HepG2 (cell line): ENCODE data around the gene NDEL1. TPM values are rescaled to one million over a fixed set of nuclear protein-coding genes. Genes with fewer than 3 reads are reported as not detected.

Experiments used
- ATAC-seq: fragments of 200-7000 bp; cut with Tn5 transposase; 3 replicates; pipeline ENCODE4 v1.9.1; 2020; ENCODE audit warnings: mild to moderate bottlenecking, moderate library complexity
- BruUV-seq: library from RNA; stranded (reverse); fragments of 400-500 nt; replicated peaks from 2 replicates; lab custom pipeline; 2021; lab: Mats Ljungman, UMichigan
- CTCF ChIA-PET: fragments of 300-600 bp; formaldehyde crosslinking; extraction: SDS; loops from one replicate; lab custom pipeline; 2021; ENCODE audit warnings: low total read pairs, inconsistent platforms, low intra/inter-chr PET ratio; lab: Yijun Ruan, JAX
- POLR2A ChIA-PET: fragments of 350-600 bp; sonication (Branson Sonifier 250); formaldehyde crosslinking; loops from one replicate; lab custom pipeline; 2020; ENCODE audit warnings: antibody characterized with exemption, inconsistent platforms; lab: Yijun Ruan, JAX
- DNase-seq: peaks from one replicate; pipeline ENCODE4 v3.0.0-alpha.2; 2015; ENCODE audit warnings: low spot score
- FAIRE-seq: peaks from 3 replicates; lab custom pipeline; 2011; peaks lifted over from hg19 to GRCh38; lab: Jason Lieb, UNC
- H2AFZ ChIP-seq: one replicate; pipeline ENCODE4 v1.6.1; 2011; ENCODE audit warnings: low read length, inconsistent platforms
- H3K27ac ChIP-seq: fragments of 300-600 bp; 3 replicates; pipeline ENCODE4 v1.8.0; 2011; ENCODE audit warnings: mixed run types, mild to moderate bottlenecking, mixed read lengths, low read length, inconsistent platforms; ENCODE audit not compliant: insufficient read depth; ENCODE audit errors: extremely low read length
- H3K27me3 ChIP-seq, 2 experiments: fragments of 200-600 bp in 1 of 2; 2 replicates in 1 of 2; 3 replicates in 1 of 2; pipeline versions ENCODE4 v1.6.0 to v1.8.0; 2011; ENCODE audit warnings: low read length in 2 of 2, mild to moderate bottlenecking in 2 of 2, moderate library complexity in 2 of 2, inconsistent platforms in 1 of 2; ENCODE audit not compliant: insufficient read depth in 2 of 2, control insufficient read depth in 1 of 2
- H3K36me3 ChIP-seq, 2 experiments: fragments of 200-600 bp in 1 of 2; replicated peaks in 1 of 2; 2 replicates in 1 of 2; 3 replicates in 1 of 2; pipeline versions ENCODE4 v1.5.1 to v1.8.0; 2011; ENCODE audit warnings: low read length in 2 of 2, inconsistent platforms in 1 of 2; ENCODE audit not compliant: insufficient read depth in 2 of 2, control insufficient read depth in 1 of 2
- H3K4me1 ChIP-seq: 2 replicates; pipeline ENCODE4 v1.5.1; 2012; ENCODE audit warnings: low read length, inconsistent platforms; ENCODE audit not compliant: insufficient read depth
- H3K4me2 ChIP-seq: 2 replicates; pipeline ENCODE4 v1.6.0; 2011; ENCODE audit warnings: low read depth, low read length, inconsistent platforms
- H3K4me3 ChIP-seq, 3 experiments: fragments of 200-600 bp in 1 of 3; sonication (generic), shearing (Covaris generic) in 1 of 3; replicated peaks in 1 of 3; 2 replicates each; pipeline ENCODE4 v1.5.1; 2011 to 2016; ENCODE audit warnings: low read length in 3 of 3, inconsistent platforms in 2 of 3, low read depth in 2 of 3, mild to moderate bottlenecking in 2 of 3, control low read depth in 1 of 3, mixed read lengths in 1 of 3; ENCODE audit not compliant: insufficient read depth in 1 of 3
- H3K79me2 ChIP-seq: one replicate; pipeline ENCODE4 v1.6.1; 2011; ENCODE audit warnings: low read length, inconsistent platforms; ENCODE audit not compliant: insufficient read depth
- H3K9ac ChIP-seq: 2 replicates; pipeline ENCODE4 v1.6.0; 2011; ENCODE audit warnings: mild to moderate bottlenecking, low read depth, low read length, inconsistent platforms; ENCODE audit not compliant: insufficient read depth
- H3K9me3 ChIP-seq: 2 replicates; pipeline ENCODE4 v1.5.1; 2012; ENCODE audit warnings: mild to moderate bottlenecking, low read length
- H4K20me1 ChIP-seq: 2 replicates; pipeline ENCODE4 v1.6.0; 2011; ENCODE audit warnings: inconsistent platforms, mild to moderate bottlenecking, low read length, moderate library complexity; ENCODE audit not compliant: insufficient read depth
- CHD4 ChIP-seq: fragments of 200-600 bp; sonication (generic); IDR thresholded peaks from 2 replicates; pipeline ENCODE4 v1.7.0; 2017; ENCODE audit warnings: mild to moderate bottlenecking, low read length, borderline replicate concordance
- HNRNPL ChIP-seq: fragments of 200-400 bp; formaldehyde crosslinking; IDR thresholded peaks from 2 replicates; pipeline ENCODE4 v1.6.1; 2017; ENCODE audit warnings: mild to moderate bottlenecking, low read depth, low read length
- IKZF5 ChIP-seq: IDR thresholded peaks from 2 replicates; pipeline ENCODE4 v1.6.1; 2018; ENCODE audit warnings: missing genetic modification reagents, mild to moderate bottlenecking, missing compliant biosample characterization
- MAZ ChIP-seq, 2 experiments: sonication (generic) in 1 of 2; formaldehyde crosslinking in 1 of 2; IDR thresholded peaks; 2 replicates each; pipeline versions ENCODE4 v1.5.0 to v1.6.1; 2012 to 2020; ENCODE audit warnings: low read depth in 2 of 2, mild to moderate bottlenecking in 2 of 2, borderline replicate concordance in 1 of 2, improper control_type of control experiment in 1 of 2, low read length in 1 of 2, missing genetic modification reagents in 1 of 2, moderate library complexity in 1 of 2
- MED13 ChIP-seq: sonication (generic); formaldehyde crosslinking; IDR thresholded peaks from 2 replicates; pipeline ENCODE4 v1.5.0; 2020; ENCODE audit warnings: missing genetic modification reagents
- NR2F2 ChIP-seq: IDR thresholded peaks from 2 replicates; pipeline ENCODE4 v1.6.1; 2012; ENCODE audit warnings: low read depth, inconsistent platforms, borderline replicate concordance
- POLR2A ChIP-seq, 2 experiments: IDR thresholded peaks; 2 replicates each; pipeline ENCODE4 v1.6.1; 2011; ENCODE audit warnings: low read depth in 2 of 2, low read length in 2 of 2, mild to moderate bottlenecking in 1 of 2, moderate library complexity in 1 of 2; ENCODE audit not compliant: insufficient read depth in 1 of 2
- RCOR2 ChIP-seq: IDR thresholded peaks from 2 replicates; pipeline ENCODE4 v1.6.1; 2016; ENCODE audit warnings: missing biosample characterization, missing genetic modification reagents
- TRIM24 ChIP-seq: sonication (generic); formaldehyde crosslinking; IDR thresholded peaks from 2 replicates; pipeline ENCODE4 v1.8.0; 2022; ENCODE audit warnings: mild to moderate bottlenecking, missing genetic modification reagents
- ZFP37 ChIP-seq: sonication (generic); formaldehyde crosslinking; IDR thresholded peaks from 2 replicates; pipeline ENCODE4 v1.4.0; 2020; ENCODE audit warnings: missing genetic modification reagents, borderline replicate concordance
- ZFX ChIP-seq: sonication (generic); formaldehyde crosslinking; IDR thresholded peaks from 2 replicates; pipeline ENCODE4 v1.4.0; 2020; ENCODE audit warnings: mild to moderate bottlenecking, low read depth, missing genetic modification reagents, moderate library complexity
- ZNF484 ChIP-seq: sonication (generic); formaldehyde crosslinking; IDR thresholded peaks from 2 replicates; pipeline ENCODE4 v1.5.1; 2020; ENCODE audit warnings: mild to moderate bottlenecking, low read depth, missing genetic modification reagents, borderline replicate concordance
- ZNF652 ChIP-seq: IDR thresholded peaks from 2 replicates; pipeline ENCODE4 v1.6.1; 2016; ENCODE audit warnings: low read depth, borderline replicate concordance
- ZNF766 ChIP-seq: sonication (generic); formaldehyde crosslinking; IDR thresholded peaks from 2 replicates; pipeline ENCODE4 v1.5.0; 2020; ENCODE audit warnings: missing genetic modification reagents, borderline replicate concordance
- WGBS: methylation state at CpG from one replicate; pipeline ENCODE4 v1.1.6; 2017; ENCODE audit warnings: low lambda C conversion rate; 5-methylcytosine and 5-hydroxymethylcytosine counted together
- in situ Hi-C: cut with HindIII; loops from 2 replicates; pipeline ENCODE4 v1.10.0; 2017; ENCODE audit warnings: low pct_unique_long_range_greater_than_20kb; ENCODE audit not compliant: extremely low pct_ligation_motif_present
- intact Hi-C: fragments of 100-400 bp; cut with micrococcal nuclease; formaldehyde crosslinking; loops from one replicate; pipeline ENCODE4 v1.10.0; 2022; ENCODE audit not compliant: unreplicated experiment
- polyA plus RNA-seq, 8 experiments: library from polyadenylated mRNA; depleted of rRNA in 3 of 8; stranded (reverse) in 7 of 8; unstranded in 1 of 8; fragments of >200 nt; fragmentation: Illumina TruSeq in 4 of 8; extraction: Trizol in 4 of 8; gene quantifications; 2 replicates each; pipeline versions ENCODE4 v1.2.1 to v1.2.3, GENCODE V29; 2011 to 2016; ENCODE audit warnings: low read depth in 4 of 8, missing spikeins in 1 of 8, mixed read lengths in 1 of 8; ENCODE audit not compliant: insufficient read depth in 1 of 8
- total RNA-seq, 5 experiments: library from RNA; depleted of rRNA; stranded (reverse); fragments of >200 nt; fragmentation: Illumina TruSeq; extraction: Trizol; gene quantifications; 2 replicates each; pipeline ENCODE4 v1.2.3, GENCODE V29; 2016; ENCODE audit warnings: low read depth in 1 of 5
- TF ChIP-seq, protein P1 (sequence below): sonication (generic); formaldehyde crosslinking; IDR thresholded peaks from 2 replicates; pipeline ENCODE4 v1.8.1; 2023; ENCODE audit warnings: missing genetic modification reagents, mild to moderate bottlenecking, borderline replicate concordance
- TF ChIP-seq, protein P2 (sequence below): sonication (generic); formaldehyde crosslinking; conservative IDR thresholded peaks from 2 replicates; pipeline ENCODE4 v1.8.0; 2022; ENCODE audit warnings: missing genetic modification reagents
- TF ChIP-seq, protein P3 (sequence below): sonication (generic); formaldehyde crosslinking; IDR thresholded peaks from 2 replicates; pipeline ENCODE4 v1.4.0; 2020; ENCODE audit warnings: mild to moderate bottlenecking, missing genetic modification reagents
- TF ChIP-seq, protein P4 (sequence below): sonication (generic); formaldehyde crosslinking; IDR thresholded peaks from 2 replicates; pipeline ENCODE4 v1.4.0; 2020; ENCODE audit warnings: missing genetic modification reagents, mild to moderate bottlenecking, borderline replicate concordance

The NDEL1 gene
- total and polyA plus RNA-seq, 2 of the 13 experiments (the other 11 are each of a cell fraction or from before 2014, with no cell fraction given), result 59.8 to 153 TPM

DNA sequence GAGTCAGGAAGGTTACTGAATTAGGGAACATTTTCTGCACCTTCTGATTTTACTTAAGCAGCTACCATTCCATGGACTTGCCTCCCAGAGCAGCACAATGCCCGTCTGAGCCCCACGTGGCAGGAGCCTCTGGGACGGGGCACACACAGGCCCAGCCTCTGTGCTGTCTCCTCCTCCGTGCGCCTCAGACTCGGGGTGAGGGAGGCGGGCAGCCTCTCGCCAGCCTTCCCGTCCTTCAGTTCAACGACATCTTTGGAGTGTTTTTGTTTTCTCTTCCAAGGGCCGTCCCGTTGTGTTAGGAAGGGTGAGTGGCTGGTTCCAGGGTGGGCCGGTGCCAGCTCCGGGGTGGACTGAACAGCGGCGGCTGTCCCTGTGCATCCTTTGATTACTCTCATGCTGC is 31.8 kb downstream of the NDEL1 start (continued):
- TF ChIP-seq ZFP37, result no peak

DNA sequence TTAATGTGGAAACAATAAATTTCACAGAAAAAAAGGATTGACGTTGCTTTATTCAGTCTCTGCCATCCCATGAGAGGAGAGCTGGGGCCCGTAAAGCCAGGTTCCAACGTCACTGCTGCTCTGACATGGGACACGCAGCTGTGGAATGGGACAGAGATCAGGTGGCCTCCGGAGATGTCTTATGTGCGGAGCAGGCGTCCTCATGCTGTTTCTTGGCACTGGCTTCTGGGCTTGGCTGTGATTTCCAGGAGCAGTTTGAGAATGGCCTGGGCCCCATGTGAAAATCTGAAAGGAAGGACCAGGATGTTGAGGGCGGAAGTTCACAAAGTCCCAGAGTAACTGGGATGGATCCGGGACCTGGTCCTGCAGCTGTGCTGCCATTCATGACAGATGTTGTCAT is 32.4 kb downstream of the NDEL1 start:
- intact Hi-C loops, result no loop called here
- Histone ChIP-seq H2AFZ (no peak overlapping the region), H3K4me2 (no peak overlapping the region), H3K27me3 (no peaks in the 10 kb centered on the region), H3K9ac (no peak overlapping the region), H3K4me1 (peaks cover 27% of the 10 kb centered on the region), H4K20me1 (peaks cover 37% of the 10 kb centered on the region), H3K4me3 (no peak overlapping the region), H3K79me2 (peaks cover 31% of the 10 kb centered on the region), H3K27ac (no peak overlapping the region), H3K36me3 (peaks cover 36 to 85% of the 10 kb centered on the region in 2 experiments; a peak in 4 of 5 replicates), H3K9me3 (no peaks in the 10 kb centered on the region)
- no peak for ATAC-seq
- in situ Hi-C loops, result no loop called here
- 96% methylated on average over 9 of the region's 9 CpGs for WGBS
- BruUV-seq, result no TSS peak
- DNase-seq, result no peak
- POLR2A ChIA-PET, result no interaction called here
- CTCF ChIA-PET, result no interaction called here
- no peak for FAIRE-seq
- TF ChIP-seq, protein P1, sequence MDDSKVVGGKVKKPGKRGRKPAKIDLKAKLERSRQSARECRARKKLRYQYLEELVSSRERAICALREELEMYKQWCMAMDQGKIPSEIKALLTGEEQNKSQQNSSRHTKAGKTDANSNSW (CRISPR knock-in tag), result no peak
- no peak for TF ChIP-seq ZNF484 (CRISPR knock-in tag)
- no peak for TF ChIP-seq IKZF5
- TF ChIP-seq, protein P2, sequence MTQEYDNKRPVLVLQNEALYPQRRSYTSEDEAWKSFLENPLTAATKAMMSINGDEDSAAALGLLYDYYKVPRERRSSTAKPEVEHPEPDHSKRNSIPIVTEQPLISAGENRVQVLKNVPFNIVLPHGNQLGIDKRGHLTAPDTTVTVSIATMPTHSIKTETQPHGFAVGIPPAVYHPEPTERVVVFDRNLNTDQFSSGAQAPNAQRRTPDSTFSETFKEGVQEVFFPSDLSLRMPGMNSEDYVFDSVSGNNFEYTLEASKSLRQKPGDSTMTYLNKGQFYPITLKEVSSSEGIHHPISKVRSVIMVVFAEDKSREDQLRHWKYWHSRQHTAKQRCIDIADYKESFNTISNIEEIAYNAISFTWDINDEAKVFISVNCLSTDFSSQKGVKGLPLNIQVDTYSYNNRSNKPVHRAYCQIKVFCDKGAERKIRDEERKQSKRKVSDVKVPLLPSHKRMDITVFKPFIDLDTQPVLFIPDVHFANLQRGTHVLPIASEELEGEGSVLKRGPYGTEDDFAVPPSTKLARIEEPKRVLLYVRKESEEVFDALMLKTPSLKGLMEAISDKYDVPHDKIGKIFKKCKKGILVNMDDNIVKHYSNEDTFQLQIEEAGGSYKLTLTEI, result no peak
- TF ChIP-seq MAZ (IDR thresholded peaks at IDR 0.05; ENCODE audit: borderline replicate concordance, low read depth, low read length), result no peak
- no peak for TF ChIP-seq MAZ (CRISPR knock-in tag; IDR thresholded peaks at IDR 0.05; ENCODE audit: low read depth)
- no peak for TF ChIP-seq ZFX (CRISPR knock-in tag)
- TF ChIP-seq NR2F2, result no peak
- no peak for TF ChIP-seq POLR2A (IDR thresholded peaks at IDR 0.05; ENCODE audit: insufficient read depth in 1 of 2, low read depth in 2 of 2, low read length in 2 of 2)
- no peak for TF ChIP-seq ZNF652
- TF ChIP-seq HNRNPL, result no peak
- TF ChIP-seq, protein P3, sequence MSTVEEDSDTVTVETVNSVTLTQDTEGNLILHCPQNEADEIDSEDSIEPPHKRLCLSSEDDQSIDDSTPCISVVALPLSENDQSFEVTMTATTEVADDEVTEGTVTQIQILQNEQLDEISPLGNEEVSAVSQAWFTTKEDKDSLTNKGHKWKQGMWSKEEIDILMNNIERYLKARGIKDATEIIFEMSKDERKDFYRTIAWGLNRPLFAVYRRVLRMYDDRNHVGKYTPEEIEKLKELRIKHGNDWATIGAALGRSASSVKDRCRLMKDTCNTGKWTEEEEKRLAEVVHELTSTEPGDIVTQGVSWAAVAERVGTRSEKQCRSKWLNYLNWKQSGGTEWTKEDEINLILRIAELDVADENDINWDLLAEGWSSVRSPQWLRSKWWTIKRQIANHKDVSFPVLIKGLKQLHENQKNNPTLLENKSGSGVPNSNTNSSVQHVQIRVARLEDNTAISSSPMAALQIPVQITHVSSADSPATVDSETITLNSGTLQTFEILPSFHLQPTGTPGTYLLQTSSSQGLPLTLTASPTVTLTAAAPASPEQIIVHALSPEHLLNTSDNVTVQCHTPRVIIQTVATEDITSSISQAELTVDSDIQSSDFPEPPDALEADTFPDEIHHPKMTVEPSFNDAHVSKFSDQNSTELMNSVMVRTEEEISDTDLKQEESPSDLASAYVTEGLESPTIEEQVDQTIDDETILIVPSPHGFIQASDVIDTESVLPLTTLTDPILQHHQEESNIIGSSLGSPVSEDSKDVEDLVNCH (CRISPR knock-in tag), result no peak
- TF ChIP-seq RCOR2 (CRISPR knock-in tag), result no peak
- no peak for TF ChIP-seq MED13 (CRISPR knock-in tag)
- TF ChIP-seq, protein P4, sequence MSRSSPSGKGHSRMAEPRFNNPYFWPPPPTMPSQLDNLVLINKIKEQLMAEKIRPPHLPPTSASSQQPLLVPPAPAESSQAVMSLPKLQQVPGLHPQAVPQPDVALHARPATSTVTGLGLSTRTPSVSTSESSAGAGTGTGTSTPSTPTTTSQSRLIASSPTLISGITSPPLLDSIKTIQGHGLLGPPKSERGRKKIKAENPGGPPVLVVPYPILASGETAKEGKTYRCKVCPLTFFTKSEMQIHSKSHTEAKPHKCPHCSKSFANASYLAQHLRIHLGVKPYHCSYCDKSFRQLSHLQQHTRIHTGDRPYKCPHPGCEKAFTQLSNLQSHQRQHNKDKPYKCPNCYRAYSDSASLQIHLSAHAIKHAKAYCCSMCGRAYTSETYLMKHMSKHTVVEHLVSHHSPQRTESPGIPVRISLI (CRISPR knock-in tag), result no peak
- no peak for TF ChIP-seq CHD4
- TF ChIP-seq ZNF766 (CRISPR knock-in tag), result no peak
- TF ChIP-seq TRIM24 (CRISPR knock-in tag), result no peak
